Esophagus squamous epithelium (tissue), 4 donors: Measurements from ENCODE around the gene SPACA4.

Source experiments
- CTCF ChIP-seq, 6 experiments: fragments of 450-650 bp in 4 of 6; fragments of 200-600 bp in 2 of 6; sonication (generic) in 2 of 6; IDR thresholded peaks; one replicate each; pipeline ENCODE4 v1.5.1; 2016 to 2019; ENCODE audit warnings: antibody characterized with exemption in 6 of 6, mild to moderate bottlenecking in 4 of 6, moderate library complexity in 4 of 6
- POLR2A ChIP-seq, 4 donors: fragments of 450-650 bp; IDR thresholded peaks; one replicate each; pipeline ENCODE4 v1.6.1; 2017; ENCODE audit warnings: antibody characterized with exemption in 4 of 4, mild to moderate bottlenecking in 4 of 4, moderate library complexity in 3 of 4

- TF ChIP-seq CTCF (IDR thresholded peaks at IDR 0.05) (no peak), POLR2A (IDR thresholded peaks at IDR 0.05) (no peak)
Observed at GRCh38 chr19:48596679-48597465, 9.7 kb upstream of the SPACA4 start.
